Glutamatergic neuron (in vitro differentiated cells): ENCODE measurements around the gene ZNF587B. TPM values are rescaled to one million over a fixed set of nuclear protein-coding genes. Genes with fewer than 3 reads are reported as not detected.
"Not testable (repeated sequence)": the region's sequence is repeated elsewhere in the genome, so short reads cannot be mapped to it uniquely, and the experiment has no call there.

Experiments
- DNase-seq: peaks from one replicate; pipeline ENCODE4 v3.0.0; 2022
- H3K27ac Mint-ChIP-seq: one replicate; pipeline ENCODE4 v1.8.0; 2020; ENCODE audit warnings: mild to moderate bottlenecking, mixed read lengths, inconsistent platforms; ENCODE audit not compliant: unreplicated experiment
- H3K27me3 Mint-ChIP-seq: one replicate; pipeline ENCODE4 v1.8.0; 2020; ENCODE audit warnings: mild to moderate bottlenecking, moderate library complexity, mixed read lengths, inconsistent platforms; ENCODE audit not compliant: unreplicated experiment
- H3K36me3 Mint-ChIP-seq: one replicate; pipeline ENCODE4 v1.8.0; 2020; ENCODE audit warnings: mild to moderate bottlenecking, mixed read lengths, inconsistent platforms; ENCODE audit not compliant: unreplicated experiment
- H3K4me1 Mint-ChIP-seq: one replicate; pipeline ENCODE4 v1.8.0; 2020; ENCODE audit warnings: mild to moderate bottlenecking, low read depth, mixed read lengths, inconsistent platforms; ENCODE audit not compliant: unreplicated experiment
- H3K4me3 Mint-ChIP-seq: one replicate; pipeline ENCODE4 v1.8.0; 2020; ENCODE audit warnings: mild to moderate bottlenecking, mixed read lengths, inconsistent platforms; ENCODE audit not compliant: unreplicated experiment
- H3K9me3 Mint-ChIP-seq: one replicate; pipeline ENCODE4 v1.8.0; 2020; ENCODE audit warnings: mild to moderate bottlenecking, moderate library complexity, mixed read lengths, inconsistent platforms; ENCODE audit not compliant: unreplicated experiment
- CTCF ChIP-seq: fragments of 200-600 bp; sonication (generic); IDR thresholded peaks from one replicate; pipeline ENCODE4 v1.5.0; 2021; ENCODE audit not compliant: partially characterized antibody, unreplicated experiment
- total RNA-seq: library from RNA; stranded (reverse); fragmentation: NEBNext Ultra II Directional; extraction: Animal tissue kit (Norgen Biotek cat#: 25700); gene quantifications from one replicate; pipeline ENCODE4 v1.2.1, GENCODE V29; 2021; ENCODE audit not compliant: unreplicated experiment

Gene ZNF587B
- total RNA-seq, 1 donor from 2014 or later: 16.9 TPM

GRCh38 chr19:57800696-57801095, 29.4 kb upstream of the ZNF587B start:
- DNase-seq: no peak
- peak overlapping the region; percentile 39 for H3K27ac Mint-ChIP-seq
- H3K27me3 Mint-ChIP-seq: peaks cover 3% of the 10 kb centered on the region
- H3K4me3 Mint-ChIP-seq: peak overlapping the region; percentile 4
- peaks cover 4% of the 10 kb centered on the region for H3K9me3 Mint-ChIP-seq
- peaks cover 18% of the 10 kb centered on the region for H3K4me1 Mint-ChIP-seq
- H3K36me3 Mint-ChIP-seq: no peaks in the 10 kb centered on the region
- TF ChIP-seq CTCF: no peak

GRCh38 chr19:57802269-57802668, 27.8 kb upstream of the ZNF587B start:
- Mint-ChIP-seq H3K9me3 (peaks cover 4% of the 10 kb centered on the region), H3K4me3 (peak overlapping the region; percentile 32), H3K4me1 (peaks cover 18% of the 10 kb centered on the region), H3K27ac (peak overlapping the region; percentile 20), H3K36me3 (no peaks in the 10 kb centered on the region), H3K27me3 (peaks cover 3% of the 10 kb centered on the region)
- no peak for DNase-seq
- no peak for TF ChIP-seq CTCF

- no peak for TF ChIP-seq CTCF
- peak overlapping the region; percentile 99 for H3K27ac Mint-ChIP-seq
- H3K36me3 Mint-ChIP-seq: no peaks in the 10 kb centered on the region
- no peak for DNase-seq
- peak overlapping the region; percentile 99 for H3K4me3 Mint-ChIP-seq
- peaks cover 3% of the 10 kb centered on the region for H3K27me3 Mint-ChIP-seq
- H3K4me1 Mint-ChIP-seq: peaks cover 18% of the 10 kb centered on the region
- peaks cover 4% of the 10 kb centered on the region for H3K9me3 Mint-ChIP-seq
Measured at GRCh38 chr19:57803265-57803593, 26.9 kb upstream of the ZNF587B start.

GRCh38 chr19:57803594-57804325, 26.3 kb upstream of the ZNF587B start:
- Mint-ChIP-seq H3K9me3 (peaks cover 4% of the 10 kb centered on the region), H3K4me1 (peaks cover 18% of the 10 kb centered on the region), H3K4me3 (peak overlapping the region; percentile 99), H3K27me3 (peaks cover 3% of the 10 kb centered on the region), H3K27ac (peak overlapping the region; percentile 99), H3K36me3 (no peaks in the 10 kb centered on the region)
- TF ChIP-seq CTCF: no peak
- peak; percentile 41 for DNase-seq

GRCh38 chr19:57807541-57807940, 22.6 kb upstream of the ZNF587B start:
- H3K27me3 Mint-ChIP-seq: peaks cover 4% of the 10 kb centered on the region
- DNase-seq: no peak
- H3K9me3 Mint-ChIP-seq: peaks cover 4% of the 10 kb centered on the region
- H3K36me3 Mint-ChIP-seq: no peaks in the 10 kb centered on the region
- peaks cover 15% of the 10 kb centered on the region for H3K4me1 Mint-ChIP-seq
- H3K4me3 Mint-ChIP-seq: no peak overlapping the region
- no peak for TF ChIP-seq CTCF
- no peak overlapping the region for H3K27ac Mint-ChIP-seq

- not testable (repeated sequence) for DNase-seq, H3K27ac Mint-ChIP-seq, H3K27me3 Mint-ChIP-seq, H3K4me1 Mint-ChIP-seq, H3K9me3 Mint-ChIP-seq, H3K4me3 Mint-ChIP-seq, H3K36me3 Mint-ChIP-seq
Measured at GRCh38 chr19:57810410-57811295, 19.4 kb upstream of the ZNF587B start.
